HEK293 (cell line): ENCODE results near the gene PIK3C2G.

Experiments used
- CTCF ChIA-PET: fragments of 350-600 bp; formaldehyde crosslinking; extraction: SDS; loops from one replicate; lab custom pipeline; 2021; ENCODE audit warnings: antibody characterized with exemption; lab: Yijun Ruan, JAX
- POLR2A ChIA-PET: fragments of 300-600 bp; formaldehyde crosslinking; extraction: SDS; loops from one replicate; lab custom pipeline; 2020; ENCODE audit warnings: antibody characterized with exemption, inconsistent platforms; lab: Yijun Ruan, JAX
- H3K27ac ChIP-seq: fragments of 200-500 bp; sonication (Bioruptor generic); 2 replicates; pipeline ENCODE4 v1.5.1; 2014; ENCODE audit warnings: low read depth, low read length, control low read depth, inconsistent platforms; ENCODE audit errors: extremely low read depth
- H3K36me3 ChIP-seq, 2 experiments: fragments of 200-500 bp in 1 of 2; sonication (Bioruptor generic) in 1 of 2; 1 replicate in 1 of 2; 2 replicates in 1 of 2; pipeline ENCODE4 v1.5.1; 2014 to 2017; ENCODE audit warnings: inconsistent platforms in 2 of 2, low read length in 2 of 2; ENCODE audit not compliant: control insufficient read depth in 2 of 2, insufficient read depth in 1 of 2
- H3K4me1 ChIP-seq: fragments of 200-500 bp; sonication (Bioruptor generic); 2 replicates; pipeline ENCODE4 v1.5.1; 2014; ENCODE audit warnings: mild to moderate bottlenecking, low read length, inconsistent platforms; ENCODE audit not compliant: control insufficient read depth, insufficient read depth
- H3K4me3 ChIP-seq: 2 replicates; pipeline ENCODE4 v1.5.1; 2011; ENCODE audit warnings: low read depth, mild to moderate bottlenecking, control low read depth, low read length, moderate library complexity
- H3K9me3 ChIP-seq: fragments of 200-500 bp; sonication (Bioruptor generic); 2 replicates; pipeline ENCODE4 v1.5.1; 2014; ENCODE audit warnings: low read depth, low read length, inconsistent platforms; ENCODE audit not compliant: control insufficient read depth, insufficient read depth
- BCL11B ChIP-seq: fragments of 450-650 bp; formaldehyde crosslinking; IDR thresholded peaks from 2 replicates; pipeline ENCODE4 v1.5.1; 2016; ENCODE audit warnings: low read depth, missing biosample characterization, missing genetic modification characterization
- GFI1B ChIP-seq: fragments of 450-650 bp; formaldehyde crosslinking; IDR thresholded peaks from 2 replicates; pipeline ENCODE4 v1.5.1; 2016; ENCODE audit warnings: missing biosample characterization, missing genetic modification characterization
- KLF8 ChIP-seq: fragments of 450-650 bp; formaldehyde crosslinking; IDR thresholded peaks from 2 replicates; pipeline ENCODE4 v1.5.1; 2016; ENCODE audit warnings: missing biosample characterization, missing genetic modification characterization
- PRDM4 ChIP-seq: fragments of 450-650 bp; formaldehyde crosslinking; IDR thresholded peaks from 2 replicates; pipeline ENCODE4 v1.5.1; 2017; ENCODE audit warnings: missing biosample characterization, missing genetic modification characterization
- ZBTB48 ChIP-seq: fragments of 450-650 bp; formaldehyde crosslinking; IDR thresholded peaks from 2 replicates; pipeline ENCODE4 v1.5.1; 2016; ENCODE audit warnings: missing biosample characterization, missing genetic modification characterization
- ZBTB49 ChIP-seq: fragments of 450-650 bp; formaldehyde crosslinking; IDR thresholded peaks from 2 replicates; pipeline ENCODE4 v1.5.1; 2016; ENCODE audit warnings: missing biosample characterization, missing genetic modification characterization, low read depth
- ZFP69B ChIP-seq: fragments of 450-650 bp; formaldehyde crosslinking; IDR thresholded peaks from 2 replicates; pipeline ENCODE4 v1.5.1; 2016; ENCODE audit warnings: missing biosample characterization, missing genetic modification characterization
- ZNF138 ChIP-seq: fragments of 450-650 bp; formaldehyde crosslinking; IDR thresholded peaks from 2 replicates; pipeline ENCODE4 v1.5.1; 2016; ENCODE audit warnings: missing biosample characterization, missing genetic modification characterization, borderline replicate concordance
- ZNF155 ChIP-seq: fragments of 450-650 bp; formaldehyde crosslinking; IDR thresholded peaks from 2 replicates; pipeline ENCODE4 v1.5.1; 2016; ENCODE audit warnings: missing biosample characterization, missing genetic modification characterization
- ZNF174 ChIP-seq: fragments of 450-650 bp; formaldehyde crosslinking; IDR thresholded peaks from 2 replicates; pipeline ENCODE4 v1.5.0; 2017; ENCODE audit warnings: missing biosample characterization, mild to moderate bottlenecking, missing genetic modification characterization
- ZNF202 ChIP-seq: fragments of 450-650 bp; formaldehyde crosslinking; IDR thresholded peaks from 2 replicates; pipeline ENCODE4 v1.5.1; 2016; ENCODE audit warnings: missing biosample characterization, missing genetic modification characterization, borderline replicate concordance
- ZNF274 ChIP-seq, 2 experiments: fragments of 200-500 bp in 1 of 2; fragments of 450-650 bp in 1 of 2; sonication (Bioruptor generic) in 1 of 2; formaldehyde crosslinking in 1 of 2; IDR thresholded peaks; 2 replicates each; pipeline versions ENCODE4 v1.5.1 to v1.6.1; 2014 to 2016; ENCODE audit warnings: borderline replicate concordance in 1 of 2, inconsistent platforms in 1 of 2, low read length in 1 of 2, missing biosample characterization in 1 of 2, missing genetic modification characterization in 1 of 2
- ZNF544 ChIP-seq: fragments of 450-650 bp; formaldehyde crosslinking; IDR thresholded peaks from 2 replicates; pipeline ENCODE4 v1.5.0; 2017; ENCODE audit warnings: missing biosample characterization, missing genetic modification characterization
- ZNF555 ChIP-seq: fragments of 450-650 bp; formaldehyde crosslinking; conservative IDR thresholded peaks from 2 replicates; pipeline ENCODE4 v1.5.1; 2017; ENCODE audit warnings: missing biosample characterization, mild to moderate bottlenecking, missing genetic modification characterization, inconsistent platforms
- ZNF561 ChIP-seq: fragments of 450-650 bp; IDR thresholded peaks from 2 replicates; pipeline ENCODE4 v1.5.1; 2018; ENCODE audit warnings: missing biosample characterization, missing genetic modification characterization, borderline replicate concordance
- ZNF580 ChIP-seq: fragments of 450-650 bp; formaldehyde crosslinking; IDR thresholded peaks from 2 replicates; pipeline ENCODE4 v1.5.1; 2016; ENCODE audit warnings: missing biosample characterization, missing genetic modification characterization
- ZNF629 ChIP-seq: fragments of 450-650 bp; formaldehyde crosslinking; IDR thresholded peaks from 2 replicates; pipeline ENCODE4 v1.5.1; 2017; ENCODE audit warnings: missing biosample characterization, missing genetic modification characterization
- ZNF692 ChIP-seq: fragments of 450-650 bp; formaldehyde crosslinking; IDR thresholded peaks from 2 replicates; pipeline ENCODE4 v1.5.1; 2016; ENCODE audit warnings: missing biosample characterization, missing genetic modification characterization
- ZSCAN18 ChIP-seq: fragments of 450-650 bp; formaldehyde crosslinking; IDR thresholded peaks from 2 replicates; pipeline ENCODE4 v1.5.1; 2016; ENCODE audit warnings: missing biosample characterization, missing genetic modification characterization
- TF ChIP-seq, protein P1 (sequence below): fragments of 450-650 bp; IDR thresholded peaks from 2 replicates; pipeline ENCODE4 v1.5.1; 2018; ENCODE audit warnings: missing biosample characterization, missing genetic modification characterization

The PIK3C2G gene

GRCh38 chr12:18676996-18677588, 415.8 kb downstream of the PIK3C2G start:
- no peak overlapping the region for H3K27ac ChIP-seq

DNA sequence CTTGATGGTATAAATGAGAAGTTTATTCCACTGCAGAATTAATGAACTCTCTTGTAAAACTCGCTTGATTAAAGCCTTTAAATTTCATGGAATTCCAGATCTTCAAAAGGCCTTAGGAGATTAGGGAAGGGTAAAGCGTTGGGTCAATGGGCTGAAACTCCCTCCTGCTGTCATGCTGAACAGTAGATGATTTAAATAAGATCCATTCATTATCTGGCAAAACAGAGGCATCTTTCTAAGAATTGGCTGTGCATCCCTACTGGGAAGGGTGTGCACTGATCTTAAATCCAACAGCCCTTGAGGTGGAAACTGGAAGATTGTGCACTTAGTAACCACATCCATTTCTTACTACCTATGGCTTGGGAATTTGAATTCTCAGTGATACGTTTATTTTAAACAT, 420.5 kb downstream of the PIK3C2G start:
- H3K36me3 ChIP-seq, result no peaks in the 10 kb centered on the region
- no peaks in the 10 kb centered on the region for H3K4me1 ChIP-seq
- no peaks in the 10 kb centered on the region for H3K9me3 ChIP-seq
- ChIA-PET POLR2A (no interaction called here), CTCF (no interaction called here)
- H3K4me3 ChIP-seq, result no peak overlapping the region
- no peak overlapping the region for H3K27ac ChIP-seq
- TF ChIP-seq GFI1B (tag by site-specific recombination) (no peak), ZSCAN18 (tag by site-specific recombination) (no peak), ZNF138 (tag by site-specific recombination) (no peak), ZNF174 (tag by site-specific recombination) (no peak), ZNF692 (no peak), ZNF629 (tag by site-specific recombination) (no peak), ZNF202 (tag by site-specific recombination) (no peak), ZNF561 (tag by site-specific recombination) (no peak), ZNF555 (no peak), ZNF544 (tag by site-specific recombination) (no peak)

More at GRCh38 chr12:18676996-18677588, 415.8 kb downstream of the PIK3C2G start:
- POLR2A ChIA-PET, result no interaction called here
- CTCF ChIA-PET, result no interaction called here
- Histone ChIP-seq H3K4me3 (no peak overlapping the region), H3K4me1 (no peaks in the 10 kb centered on the region), H3K36me3 (no peaks in the 10 kb centered on the region), H3K9me3 (no peaks in the 10 kb centered on the region)
- TF ChIP-seq ZBTB49 (no peak), BCL11B (tag by site-specific recombination) (no peak), PRDM4 (tag by site-specific recombination) (no peak), ZNF274 (IDR thresholded peaks at IDR 0.05; ENCODE audit: low read length) (no peak), ZNF274 (tag by site-specific recombination; IDR thresholded peaks at IDR 0.05; ENCODE audit: borderline replicate concordance) (no peak), KLF8 (tag by site-specific recombination) (no peak), ZFP69B (tag by site-specific recombination) (no peak), ZNF580 (tag by site-specific recombination) (no peak), ZBTB48 (tag by site-specific recombination) (no peak), ZNF155 (tag by site-specific recombination) (no peak)
- TF ChIP-seq, protein P1, sequence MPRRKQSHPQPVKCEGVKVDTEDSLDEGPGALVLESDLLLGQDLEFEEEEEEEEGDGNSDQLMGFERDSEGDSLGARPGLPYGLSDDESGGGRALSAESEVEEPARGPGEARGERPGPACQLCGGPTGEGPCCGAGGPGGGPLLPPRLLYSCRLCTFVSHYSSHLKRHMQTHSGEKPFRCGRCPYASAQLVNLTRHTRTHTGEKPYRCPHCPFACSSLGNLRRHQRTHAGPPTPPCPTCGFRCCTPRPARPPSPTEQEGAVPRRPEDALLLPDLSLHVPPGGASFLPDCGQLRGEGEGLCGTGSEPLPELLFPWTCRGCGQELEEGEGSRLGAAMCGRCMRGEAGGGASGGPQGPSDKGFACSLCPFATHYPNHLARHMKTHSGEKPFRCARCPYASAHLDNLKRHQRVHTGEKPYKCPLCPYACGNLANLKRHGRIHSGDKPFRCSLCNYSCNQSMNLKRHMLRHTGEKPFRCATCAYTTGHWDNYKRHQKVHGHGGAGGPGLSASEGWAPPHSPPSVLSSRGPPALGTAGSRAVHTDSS, result no peak
